MG63 (cell line): Measurements from ENCODE around the gene GAL3ST2. TPM values are rescaled to one million over a fixed set of nuclear protein-coding genes. Genes with fewer than 3 reads are reported as not detected.
A peak's percentile ranks its signal among the peaks of the same experiment; 100 is the strongest.
"Not testable (repeated sequence)": the region's sequence is repeated elsewhere in the genome, so short reads cannot be mapped to it uniquely, and the experiment has no call there.

Source experiments
- DNase-seq: peaks from one replicate; pipeline ENCODE4 v3.0.0-alpha.2; 2020
- H3K27me3 ChIP-seq: fragments of 250-450 bp; sonication (Bioruptor Pico); 2 replicates; pipeline ENCODE4 v1.5.1; 2020; ENCODE audit warnings: mild to moderate bottlenecking, moderate library complexity
- H3K36me3 ChIP-seq: fragments of 250-450 bp; sonication (Bioruptor Pico); 2 replicates; pipeline ENCODE4 v1.5.1; 2020; ENCODE audit warnings: mild to moderate bottlenecking, moderate library complexity
- H3K4me3 ChIP-seq: fragments of 250-450 bp; sonication (Bioruptor Pico); 2 replicates; pipeline ENCODE4 v1.5.1; 2020; ENCODE audit warnings: mild to moderate bottlenecking, moderate library complexity
- H3K9me3 ChIP-seq: fragments of 250-450 bp; sonication (Bioruptor Pico); 2 replicates; pipeline ENCODE4 v1.5.1; 2020; ENCODE audit warnings: mild to moderate bottlenecking, moderate library complexity
- total RNA-seq: library from RNA; depleted of rRNA; stranded (reverse); fragments of >200 nt; shearing (Covaris generic); gene quantifications from 2 replicates; pipeline ENCODE4 v1.2.3, GENCODE V29; 2014; ENCODE audit warnings: low replicate concordance

GAL3ST2 gene
- total RNA-seq, 1 experiment from 2014 or later: 1.7 TPM

DNA sequence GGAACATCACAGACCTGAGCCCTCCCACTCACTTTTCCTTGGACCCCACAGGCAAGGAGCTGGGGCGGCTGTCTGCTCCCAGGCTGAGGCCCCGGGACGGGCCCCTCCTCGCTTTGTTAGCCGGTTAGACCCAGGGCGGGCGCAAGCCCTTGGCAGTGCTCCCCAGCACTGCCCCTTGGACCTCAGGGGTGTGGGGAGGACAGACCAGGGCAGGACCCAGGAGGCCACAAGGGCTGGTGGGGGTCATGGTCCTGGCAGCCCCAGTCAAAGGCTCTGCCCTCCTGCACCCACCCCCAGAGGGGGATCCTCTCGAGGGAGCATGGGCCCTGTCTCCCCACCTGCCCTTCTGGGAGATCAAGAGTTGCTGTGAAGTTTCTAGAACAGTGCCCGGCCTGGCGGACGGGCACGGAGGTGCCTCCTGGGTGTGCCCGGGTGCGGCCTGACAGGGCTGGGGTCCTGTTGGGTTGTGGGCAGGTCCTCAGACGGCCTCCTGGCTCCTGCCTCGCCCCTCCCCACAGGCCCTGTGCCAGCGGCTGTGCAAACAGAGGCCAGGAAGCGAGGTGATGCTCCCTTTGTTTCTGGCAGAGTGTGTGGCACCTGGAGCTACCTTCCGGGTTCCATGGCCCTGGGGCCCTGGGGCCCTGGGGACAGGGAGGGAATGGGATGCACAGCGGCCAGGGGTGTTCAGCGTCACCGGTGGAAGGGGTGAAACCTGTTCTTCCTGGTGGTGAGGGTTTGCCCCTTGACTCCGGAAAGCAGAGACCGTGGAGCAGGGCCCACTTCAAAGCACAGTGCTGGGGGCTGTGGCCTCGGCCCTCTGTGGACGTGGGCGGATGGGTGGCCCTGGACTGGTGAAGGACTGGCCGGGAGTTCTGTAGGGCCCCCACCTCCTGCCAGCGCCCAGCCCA, 2.9 kb upstream of the GAL3ST2 start:
- Histone ChIP-seq H3K4me3 (no peak overlapping the region), H3K36me3 (no peaks in the 10 kb centered on the region), H3K27me3 (no peaks in the 10 kb centered on the region), H3K9me3 (no peaks in the 10 kb centered on the region)
- no peak for DNase-seq

GRCh38 chr2:241774419-241775222, 2.0 kb upstream of the GAL3ST2 start:
- Histone ChIP-seq H3K27me3 (no peaks in the 10 kb centered on the region), H3K36me3 (no peaks in the 10 kb centered on the region), H3K4me3 (no peak overlapping the region), H3K9me3 (no peaks in the 10 kb centered on the region)
- DNase-seq: peak; percentile 96

DNA sequence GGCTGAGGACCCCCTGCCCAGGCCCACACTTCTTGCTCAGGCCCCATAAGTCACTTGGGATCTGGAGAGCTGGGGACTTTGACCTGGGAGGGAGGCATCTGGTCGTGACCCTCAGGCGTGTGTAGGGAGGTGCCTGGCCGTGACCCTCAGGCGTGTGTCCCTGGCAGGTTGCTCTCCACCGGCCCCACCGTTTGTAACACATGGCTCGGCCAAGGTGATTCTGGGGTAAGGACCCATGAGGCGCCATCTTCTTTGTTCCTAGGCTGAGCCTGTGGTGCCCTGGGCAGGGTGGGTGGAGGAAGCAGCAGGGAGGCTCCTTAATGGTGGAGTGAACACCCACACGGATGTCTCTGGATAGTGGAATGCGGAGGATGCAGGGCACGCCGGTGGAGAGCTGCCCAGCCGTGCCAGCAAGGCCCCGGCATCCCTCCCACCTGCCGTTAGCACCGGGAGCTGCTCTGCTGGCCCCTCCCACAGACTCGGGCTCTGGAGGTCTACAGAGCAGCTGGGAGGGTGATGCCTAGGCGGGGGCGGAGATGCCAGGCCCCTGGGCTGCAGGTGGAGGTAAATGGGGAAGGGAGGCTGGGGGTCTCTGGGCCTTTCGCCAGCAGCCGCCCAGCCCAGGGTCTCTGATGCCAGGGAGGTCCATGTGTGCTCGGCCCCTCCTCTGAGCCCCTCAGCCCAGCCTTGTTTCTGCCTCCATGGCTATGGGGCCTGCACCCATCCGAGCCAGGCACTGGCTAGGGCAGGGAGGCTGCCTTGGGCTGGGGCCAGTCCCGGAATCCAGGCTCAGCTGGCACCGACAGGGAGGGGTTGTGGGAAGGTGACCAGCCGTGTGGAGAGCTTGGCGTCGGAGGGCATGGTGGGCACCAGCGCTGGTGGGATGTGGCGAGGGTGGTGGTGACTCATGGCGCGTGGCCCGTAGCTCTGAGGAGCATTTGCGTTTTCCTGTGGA, 1.1 kb upstream of the GAL3ST2 start:
- H3K4me3 ChIP-seq: no peak overlapping the region
- no peaks in the 10 kb centered on the region for H3K27me3 ChIP-seq
- no peaks in the 10 kb centered on the region for H3K36me3 ChIP-seq
- no peaks in the 10 kb centered on the region for H3K9me3 ChIP-seq
- DNase-seq: peak; percentile 33

- no peaks in the 10 kb centered on the region for H3K36me3 ChIP-seq
- no peaks in the 10 kb centered on the region for H3K27me3 ChIP-seq
- H3K9me3 ChIP-seq: no peaks in the 10 kb centered on the region
- H3K4me3 ChIP-seq: no peak overlapping the region
- no peak for DNase-seq
Observed at GRCh38 chr2:241777170-241777685, 606 bp downstream of the GAL3ST2 start.

- H3K4me3 ChIP-seq: no peak overlapping the region
- no peaks in the 10 kb centered on the region for H3K36me3 ChIP-seq
- peaks cover 2% of the 10 kb centered on the region; the same call in 1 of the 2 replicates for H3K9me3 ChIP-seq
- DNase-seq: no peak
- no peaks in the 10 kb centered on the region for H3K27me3 ChIP-seq
Observed at GRCh38 chr2:241777686-241778627, 1.3 kb downstream of the GAL3ST2 start.

DNA sequence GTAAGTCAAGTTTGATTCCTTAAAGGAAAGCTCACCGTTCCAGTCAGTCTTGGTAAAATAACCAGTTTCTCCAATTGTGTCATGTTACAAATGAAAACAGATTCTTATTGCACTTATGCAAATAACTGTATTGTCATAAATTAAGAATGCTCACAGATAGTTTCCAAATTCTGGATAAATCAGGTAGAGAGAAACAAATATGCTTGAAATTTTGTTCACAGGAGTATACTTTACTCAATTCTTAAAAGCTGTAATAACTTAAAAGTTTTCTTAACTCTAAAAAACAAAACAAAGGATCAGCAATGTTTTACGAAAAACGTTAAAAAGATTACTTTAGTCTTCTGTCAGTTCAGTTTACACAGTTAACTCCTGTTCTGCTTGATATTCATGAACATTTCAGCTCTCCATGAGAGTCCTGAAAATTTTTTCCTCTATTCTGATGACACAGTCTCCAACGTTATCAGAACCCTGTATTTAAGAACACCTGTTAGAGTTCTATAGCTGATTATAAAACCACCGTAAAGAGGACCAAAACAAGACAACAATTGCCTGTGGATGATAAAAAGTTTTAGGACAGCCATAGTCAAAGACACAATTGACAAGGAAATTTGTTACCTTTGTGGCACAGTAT, 4.4 kb downstream of the GAL3ST2 start:
- Histone ChIP-seq H3K27me3 (no peaks in the 10 kb centered on the region), H3K9me3 (peaks cover 2% of the 10 kb centered on the region; the same call in 1 of the 2 replicates), H3K4me3 (no peak overlapping the region), H3K36me3 (no peaks in the 10 kb centered on the region)
- no peak for DNase-seq

- H3K27me3 ChIP-seq, DNase-seq, H3K9me3 ChIP-seq, H3K4me3 ChIP-seq, H3K36me3 ChIP-seq: not testable (repeated sequence)
Observed at GRCh38 chr2:241782053-241782452, 5.4 kb downstream of the GAL3ST2 start.

DNA sequence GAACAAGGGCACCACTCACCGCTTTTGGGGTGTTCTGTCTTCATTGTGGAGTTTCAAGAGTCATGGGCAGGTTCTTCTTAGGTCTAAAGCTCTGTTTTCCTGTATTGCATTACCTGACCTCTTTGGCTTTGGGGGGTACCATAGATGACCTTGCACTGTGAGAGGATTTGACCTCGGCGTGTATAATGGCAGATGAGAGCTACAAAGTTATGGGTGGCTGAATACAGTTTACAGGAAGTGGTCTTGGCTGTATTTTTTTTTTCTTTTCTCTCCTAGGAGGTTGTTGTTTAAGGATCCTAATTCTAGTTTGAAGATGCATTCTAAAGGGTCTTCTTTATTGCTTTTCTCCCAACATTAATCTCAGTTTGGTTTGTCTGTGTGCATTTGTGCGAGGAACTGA, 11.5 kb downstream of the GAL3ST2 start:
- Histone ChIP-seq H3K36me3 (no peaks in the 10 kb centered on the region), H3K27me3 (no peaks in the 10 kb centered on the region), H3K9me3 (peaks cover 5% of the 10 kb centered on the region; the same call in 1 of the 2 replicates), H3K4me3 (no peak overlapping the region)
- no peak for DNase-seq

DNA sequence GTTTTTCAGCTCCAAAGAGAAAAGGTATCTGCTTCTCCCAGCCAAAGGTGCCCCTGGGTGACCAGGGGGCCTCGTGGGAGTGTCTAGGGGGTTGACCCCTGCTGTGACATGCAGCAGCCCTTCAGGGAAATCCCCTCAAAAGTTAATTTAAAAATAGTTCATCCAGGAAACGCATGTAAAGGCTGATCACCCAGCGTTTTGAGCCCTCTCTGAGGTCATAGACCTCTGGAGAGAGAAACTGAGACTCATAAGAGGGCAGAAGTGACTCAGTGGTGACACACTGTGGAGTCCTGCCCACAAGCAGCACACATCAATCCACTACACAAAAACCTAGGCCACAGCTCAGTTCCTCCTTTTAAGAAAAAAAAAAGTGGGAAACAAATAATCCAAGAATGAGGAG, 11.9 kb downstream of the GAL3ST2 start:
- DNase-seq: no peak
- Histone ChIP-seq H3K27me3 (no peaks in the 10 kb centered on the region), H3K36me3 (no peaks in the 10 kb centered on the region), H3K4me3 (no peak overlapping the region), H3K9me3 (peaks cover 5% of the 10 kb centered on the region; the same call in 1 of the 2 replicates)

DNA sequence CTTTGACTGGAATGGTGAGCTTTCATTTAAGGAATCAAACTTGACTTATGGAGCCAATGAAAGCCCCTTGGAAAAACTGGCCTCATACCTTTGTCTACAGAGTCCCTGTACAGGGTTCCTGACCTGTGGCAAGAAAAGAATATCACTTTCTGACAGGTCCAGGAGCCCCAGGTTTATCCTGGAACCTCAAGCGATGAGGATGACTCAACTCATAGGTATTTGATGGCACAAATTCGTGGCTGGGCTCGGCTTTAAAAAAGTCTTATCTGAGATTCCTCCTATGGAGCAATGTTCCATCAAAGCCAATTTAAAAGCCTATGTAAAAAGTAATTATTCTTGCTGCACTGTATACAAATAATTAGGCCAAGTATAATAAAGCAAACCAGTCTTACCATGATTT, 14.8 kb downstream of the GAL3ST2 start:
- not testable (repeated sequence) for H3K4me3 ChIP-seq, H3K36me3 ChIP-seq, H3K27me3 ChIP-seq, H3K9me3 ChIP-seq, DNase-seq

DNA sequence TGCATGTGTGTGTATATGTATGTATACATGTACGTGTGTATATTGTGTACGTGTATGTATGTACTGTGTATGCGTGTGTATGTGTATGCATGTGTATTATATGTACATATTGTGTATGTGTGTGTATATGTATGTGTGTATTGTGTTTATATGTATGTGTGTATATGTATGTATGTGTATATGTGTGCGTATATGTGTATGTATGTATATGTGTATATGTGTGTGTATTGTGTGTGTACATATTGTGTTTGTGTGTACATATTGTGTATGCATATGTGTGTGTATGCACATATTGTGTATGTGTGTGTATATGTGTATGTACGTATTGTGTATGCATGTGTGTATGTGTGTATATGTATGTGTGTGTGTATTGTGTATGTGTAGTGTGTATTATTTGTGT, 16.8 kb downstream of the GAL3ST2 start:
- H3K4me3 ChIP-seq: no peak overlapping the region
- no peaks in the 10 kb centered on the region for H3K36me3 ChIP-seq
- no peaks in the 10 kb centered on the region for H3K27me3 ChIP-seq
- 0 out of 2 replicates have a peak, but pooled peaks cover 5% of the 10 kb centered on the region for H3K9me3 ChIP-seq
- no peak for DNase-seq

DNA sequence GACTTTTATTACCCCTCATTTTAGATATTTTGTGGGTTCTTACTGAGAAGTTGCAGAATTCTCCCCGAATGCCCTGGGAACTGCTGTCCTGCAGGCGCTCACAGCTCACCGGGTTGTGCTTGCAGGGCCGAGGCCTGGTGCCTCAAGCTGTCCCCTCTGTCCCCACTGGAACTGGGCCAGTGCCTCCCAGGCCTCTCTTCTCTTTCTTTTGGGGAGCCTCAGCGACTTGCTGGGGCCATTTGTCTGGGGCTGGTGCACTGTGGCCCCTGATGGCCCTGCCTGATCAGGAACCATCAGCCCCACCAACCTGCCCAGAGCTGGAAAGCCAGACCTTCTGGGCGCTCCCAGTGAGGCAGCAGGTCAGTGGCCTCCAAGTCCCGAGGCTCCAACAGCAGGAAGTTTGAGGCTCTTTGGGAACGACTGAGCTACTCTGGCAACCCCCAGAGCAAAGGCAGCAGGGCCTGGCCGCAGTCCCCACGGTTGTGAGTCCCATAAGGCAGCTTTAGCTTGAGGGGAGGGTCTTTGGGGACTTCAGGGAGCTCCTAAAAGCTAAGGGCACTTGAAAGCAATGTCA, 17.7 kb downstream of the GAL3ST2 start:
- no peak for DNase-seq
- no peak overlapping the region for H3K4me3 ChIP-seq
- no peaks in the 10 kb centered on the region for H3K36me3 ChIP-seq
- H3K27me3 ChIP-seq: no peaks in the 10 kb centered on the region
- 0 out of 2 replicates have a peak, but pooled peaks cover 2% of the 10 kb centered on the region for H3K9me3 ChIP-seq

GRCh38 chr2:241795021-241795999, 18.7 kb downstream of the GAL3ST2 start:
- no peak overlapping the region for H3K4me3 ChIP-seq
- no peaks in the 10 kb centered on the region for H3K27me3 ChIP-seq
- no peaks in the 10 kb centered on the region for H3K36me3 ChIP-seq
- DNase-seq: no peak
- H3K9me3 ChIP-seq: no peaks in the 10 kb centered on the region

DNA sequence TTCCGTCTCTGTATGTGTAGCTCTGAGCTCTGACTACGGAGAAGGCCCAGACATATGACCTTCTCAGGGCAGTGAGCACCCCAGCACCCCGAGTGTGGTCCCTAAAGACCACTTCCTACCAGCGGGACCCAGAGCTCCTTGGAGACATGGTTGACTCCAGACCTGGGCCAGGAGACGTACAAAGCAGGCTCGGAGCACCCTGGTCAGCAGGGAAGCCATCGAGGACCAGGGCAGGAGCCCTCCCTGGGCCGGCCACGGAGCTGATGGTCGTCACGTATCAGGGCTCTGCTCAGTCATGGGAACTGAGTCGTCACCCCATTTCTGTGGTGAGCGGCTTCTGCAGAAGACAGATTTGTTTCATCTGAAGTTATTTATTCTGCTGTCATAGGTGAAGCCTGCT, 19.6 kb downstream of the GAL3ST2 start:
- no peaks in the 10 kb centered on the region for H3K9me3 ChIP-seq
- H3K4me3 ChIP-seq: no peak overlapping the region
- H3K36me3 ChIP-seq: no peaks in the 10 kb centered on the region
- no peak for DNase-seq
- H3K27me3 ChIP-seq: no peaks in the 10 kb centered on the region
